ENCODE results near the gene TMCC1. TPM values are rescaled to one million over a fixed set of nuclear protein-coding genes. Genes with fewer than 3 reads are reported as not detected.

The TMCC1 gene
- total and polyA plus RNA-seq, 10 of the 15 experiments (the other 5 are each of a cell fraction or from before 2014, with no cell fraction given) = 2.3 to 21.1 (median 8.4) TPM

- H2AFZ ChIP-seq (ENCODE audit: control insufficient read depth, low read depth, low read length) = no peak overlapping the region
- H3K27ac ChIP-seq (ENCODE audit: control insufficient read depth, insufficient read depth) = no peak overlapping the region
- RAD21 ChIA-PET (ENCODE audit: unreplicated experiment) = no interaction called here
- CTCF ChIA-PET = no interaction called here
- no peaks in the 10 kb centered on the region for H3K36me3 ChIP-seq (ENCODE audit: control insufficient read depth in 2 of 2, insufficient read depth in 2 of 2, low read length in 1 of 2)
- H3K9me3 ChIP-seq (replicated peaks; ENCODE audit: control insufficient read depth, insufficient read depth, low read length) = no peaks in the 10 kb centered on the region
- TF ChIP-seq RELA (IDR thresholded peaks at IDR 0.05; ENCODE audit: borderline replicate concordance, partially characterized antibody) = no peak
- no peak for TF ChIP-seq NBN (IDR thresholded peaks at IDR 0.05)
- TF ChIP-seq ZBTB33 (IDR thresholded peaks at IDR 0.05) = no peak
- TF ChIP-seq E2F8 (IDR thresholded peaks at IDR 0.05; ENCODE audit: low read depth, partially characterized antibody) = no peak
- TF ChIP-seq CHD1 (IDR thresholded peaks at IDR 0.05; ENCODE audit: low read depth, low read length) = no peak
- no peak overlapping the region for H3K9ac ChIP-seq (ENCODE audit: control insufficient read depth, insufficient read depth, low read length)
- DNase-seq (ENCODE audit: low read depth, low spot score) (no peak), ATAC-seq (no peak), FAIRE-seq (no peak)
- H3K4me3 ChIP-seq = no peak overlapping the region
- BruUV-seq (replicated peaks) = no TSS peak
- H3K4me1 ChIP-seq (ENCODE audit: control insufficient read depth, insufficient read depth, low read length) = no peaks in the 10 kb centered on the region
- H4K20me1 ChIP-seq (ENCODE audit: control insufficient read depth, insufficient read depth) = no peaks in the 10 kb centered on the region
- no peaks in the 10 kb centered on the region for H3K79me2 ChIP-seq (ENCODE audit: control insufficient read depth, insufficient read depth, low read length)
- POLR2A ChIA-PET = no interaction called here
- 26% methylated on average over 5 of the region's 5 CpGs for WGBS (ENCODE audit: insufficient coverage, insufficient replicate concordance, low lambda C conversion rate, missing lambda C conversion rate)
- H3K4me2 ChIP-seq (ENCODE audit: control insufficient read depth, insufficient read depth) = no peak overlapping the region
- peaks cover 2 to 4% of the 10 kb centered on the region in 2 experiments; a peak in 3 of 4 replicates for H3K27me3 ChIP-seq (replicated peaks in 1 of 2; ENCODE audit: control insufficient read depth in 2 of 2, insufficient read depth in 2 of 2, low read length in 1 of 2)
- in situ Hi-C loops (cut with MboI) = no loop called here
- SMC1A ChIA-PET (ENCODE audit: uncharacterized antibody, unreplicated experiment) = no interaction called here
- intact Hi-C loops (cut with micrococcal nuclease; ENCODE audit: unreplicated experiment) = no loop called here
Measured at GRCh38 chr3:129599607-129600006, 293.9 kb downstream of the TMCC1 start.

Measured in GM12878 (cell line).